Tibial nerve (tissue), 3 donors: ENCODE measurements around the gene ADD2.

ENCODE experiments used
- CTCF ChIP-seq, 5 experiments: fragments of 200-600 bp in 3 of 5; fragments of 450-650 bp in 2 of 5; sonication (generic) in 3 of 5; IDR thresholded peaks; one replicate each; pipeline ENCODE4 v1.5.1; 2016 to 2019; ENCODE audit warnings: antibody characterized with exemption in 5 of 5, mild to moderate bottlenecking in 3 of 5, moderate library complexity in 2 of 5
- POLR2A ChIP-seq, 2 donors: fragments of 450-650 bp; IDR thresholded peaks; one replicate each; pipeline ENCODE4 v1.6.1; 2017; ENCODE audit warnings: antibody characterized with exemption in 2 of 2, mild to moderate bottlenecking in 2 of 2, moderate library complexity in 2 of 2

GRCh38 chr2:70757966-70758365, 10.0 kb downstream of the ADD2 start:
- TF ChIP-seq POLR2A (IDR thresholded peaks at IDR 0.05) (no peak), CTCF (IDR thresholded peaks at IDR 0.05) (no peak)
